ENCODE data around the gene DLK2.
"Not testable (repeated sequence)": the region's sequence is repeated elsewhere in the genome, so short reads cannot be mapped to it uniquely, and the experiment has no call there.

Gene DLK2

GRCh38 chr6:43427406-43428111 is 27.8 kb downstream of the DLK2 start, which contains the start of gene ABCC10:
Gene ABCC10 (plus strand): TSS chr6:43427541. CDS start chr6:43427979, 438 bp downstream.
- peak; percentile 90 to 91 for DNase-seq (ENCODE audit: low read depth in 2 of 2)

DNA sequence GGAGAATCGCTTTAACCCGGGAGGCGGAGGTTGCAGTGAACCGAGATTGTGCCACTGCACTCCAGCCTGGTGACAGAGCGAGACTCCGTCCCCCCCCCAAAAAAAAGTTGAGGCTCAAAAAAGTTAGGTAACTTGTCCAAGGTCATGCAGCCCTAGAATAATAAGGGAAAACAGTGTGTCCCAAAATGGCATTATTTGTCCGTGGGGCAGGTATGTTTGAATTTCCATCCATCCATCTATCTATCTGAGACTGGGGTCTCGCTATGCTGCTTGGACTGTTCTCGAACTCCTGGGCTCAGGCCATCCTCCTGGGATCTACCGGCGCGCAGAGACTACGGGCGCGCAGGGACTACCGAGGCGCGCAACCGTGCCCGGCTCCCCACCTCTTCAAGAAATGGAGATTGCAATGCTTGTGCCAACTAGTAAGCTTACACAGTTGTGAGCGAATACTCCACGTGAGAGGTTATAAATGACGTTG is 28.4 kb downstream of the DLK2 start:
- DNase-seq (ENCODE audit: low read depth in 2 of 2) = no peak

DNA sequence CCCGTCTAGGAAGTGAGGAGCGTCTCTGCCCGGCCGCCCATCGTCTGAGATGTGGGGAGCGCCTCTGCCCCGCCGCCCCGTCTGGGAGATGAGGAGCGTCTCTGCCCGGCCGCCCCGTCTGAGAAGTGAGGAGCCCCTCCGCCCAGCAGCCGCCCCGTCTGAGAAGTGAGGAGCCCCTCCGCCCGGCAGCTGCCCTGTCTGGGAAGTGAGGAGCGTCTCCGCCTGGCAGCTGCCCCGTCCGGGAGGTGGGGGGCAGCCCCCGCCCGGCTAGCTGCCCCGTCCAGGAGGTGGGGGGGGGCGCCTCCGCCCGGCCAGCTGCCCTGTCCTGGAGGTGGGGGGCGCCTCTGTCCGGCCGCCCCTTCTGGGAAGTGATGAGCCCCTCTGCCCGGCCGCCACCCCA is 30.3 kb downstream of the DLK2 start:
- DNase-seq (ENCODE audit: low read depth in 2 of 2) = not testable (repeated sequence)

DNA sequence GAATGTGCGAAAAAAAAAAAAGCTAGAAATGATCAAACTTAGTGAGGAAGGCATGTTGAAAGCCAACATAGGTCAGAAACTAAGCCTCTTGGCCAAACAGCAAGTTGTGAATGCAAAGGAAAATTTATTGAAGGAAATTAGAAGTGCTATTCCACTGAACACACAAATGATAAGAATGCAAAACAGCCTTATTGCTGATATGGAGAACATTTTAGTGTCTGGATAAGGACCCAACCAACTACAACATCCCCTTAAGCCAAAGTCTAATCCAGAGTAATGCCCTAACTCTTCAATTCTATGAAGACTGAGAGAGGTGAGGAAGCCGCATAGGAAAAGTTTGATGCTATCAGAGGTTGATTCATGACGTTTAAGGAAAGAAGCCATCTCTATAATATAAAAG is 33.5 kb downstream of the DLK2 start:
- no peak for DNase-seq (ENCODE audit: low read depth in 2 of 2)

DNA sequence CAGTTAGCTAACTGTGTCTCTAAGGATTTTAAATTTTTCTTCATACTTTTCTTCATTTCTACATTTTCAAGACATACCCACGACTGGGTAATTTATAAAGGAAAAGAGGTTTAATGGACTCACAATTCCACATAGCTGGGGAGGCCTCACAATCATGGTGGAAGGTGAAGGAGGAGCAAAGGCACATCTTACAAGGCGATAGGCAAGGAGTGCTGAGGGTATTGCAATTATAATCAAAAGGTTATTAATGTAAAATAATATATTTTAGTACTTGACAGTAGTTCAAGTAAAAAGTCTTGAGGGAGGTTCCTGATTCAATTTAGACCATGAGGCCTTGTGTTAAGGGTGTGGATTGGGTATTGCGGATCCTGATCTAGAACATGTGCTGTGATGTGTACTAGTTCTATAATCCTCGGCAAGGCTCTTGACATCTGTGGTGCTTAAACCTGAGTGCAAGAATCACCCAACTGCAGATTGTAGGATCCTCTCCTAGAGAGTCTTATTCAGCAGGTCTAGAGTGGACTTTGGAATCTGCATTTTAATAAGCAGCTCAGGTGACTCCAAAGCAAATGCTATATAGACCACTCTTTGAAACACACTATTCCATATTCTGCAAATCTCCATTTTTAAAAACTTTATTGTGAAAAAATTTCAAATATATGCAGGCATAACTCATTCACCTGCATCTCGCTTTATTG is 35.2 kb downstream of the DLK2 start:
- DNase-seq (ENCODE audit: low read depth in 2 of 2) = no peak

DNA sequence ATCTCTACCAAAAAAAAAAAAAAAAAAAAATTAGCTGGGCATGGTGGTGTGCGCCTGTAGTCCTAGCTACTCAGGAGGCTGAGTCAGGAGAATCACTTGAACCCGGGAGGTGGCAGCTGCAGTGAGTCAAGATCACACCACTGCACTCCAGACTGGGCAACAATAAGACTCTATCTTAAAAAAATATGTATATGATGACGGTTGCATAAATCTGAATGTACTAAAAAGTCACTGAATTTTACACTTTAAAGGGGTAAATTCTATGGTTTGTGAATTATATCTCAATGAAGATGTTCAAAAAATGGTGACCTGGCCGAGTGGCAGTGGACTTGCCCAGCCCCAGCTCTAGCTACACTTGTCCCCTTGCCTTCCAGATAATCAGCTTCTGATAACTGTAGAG is 38.4 kb downstream of the DLK2 start:
- no peak for DNase-seq (ENCODE audit: low read depth in 2 of 2)

DNA sequence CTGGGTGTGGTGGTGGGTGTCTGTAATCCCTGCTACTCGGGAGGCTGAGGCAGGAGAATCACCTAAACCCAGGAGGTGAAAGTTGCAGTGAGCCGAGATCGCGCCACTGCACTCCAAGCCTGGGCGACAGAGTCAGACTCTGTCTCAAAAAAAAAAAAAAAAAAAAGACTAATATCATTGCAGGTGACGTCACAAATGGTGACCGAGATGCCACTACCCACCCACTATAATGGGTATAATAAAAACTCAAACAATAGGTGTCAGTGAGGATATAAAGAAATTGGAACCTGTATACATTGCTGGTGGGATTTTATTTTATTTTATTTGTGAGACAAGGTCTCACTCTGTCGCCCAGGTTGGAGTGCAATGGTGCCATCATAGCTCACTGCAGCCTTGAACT is 40.1 kb downstream of the DLK2 start:
- DNase-seq (ENCODE audit: low read depth in 2 of 2) = not testable (repeated sequence)

DNA sequence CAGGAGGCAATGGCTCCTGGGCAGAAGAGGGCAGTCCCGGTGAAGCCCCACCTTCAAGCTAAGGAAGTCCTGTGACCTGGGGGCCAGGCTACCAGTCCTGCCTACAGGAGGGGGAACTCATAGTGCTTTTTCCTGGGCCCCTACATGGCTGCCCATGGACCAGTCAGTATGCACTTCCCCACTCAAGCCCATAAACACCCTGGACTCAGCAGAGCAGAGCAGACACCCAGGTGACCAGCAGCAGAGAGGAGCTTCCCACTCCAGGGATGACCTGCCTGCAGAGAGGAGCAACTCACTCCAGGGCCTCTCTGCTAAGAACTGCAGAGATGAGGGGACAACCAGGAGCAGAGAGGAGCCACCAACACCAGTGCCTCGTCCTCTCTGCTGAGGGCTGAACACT is 42.3 kb downstream of the DLK2 start:
- DNase-seq (ENCODE audit: low read depth in 2 of 2) = no peak

GRCh38 chr6:43412541-43412940 is 42.8 kb downstream of the DLK2 start:
- no peak for DNase-seq (ENCODE audit: low read depth in 2 of 2)

- DNase-seq (ENCODE audit: low read depth in 2 of 2) = not testable (repeated sequence)
Observed at GRCh38 chr6:43410776-43411175, 44.6 kb downstream of the DLK2 start.

- DNase-seq (ENCODE audit: low read depth in 2 of 2) = no peak
Observed at GRCh38 chr6:43408259-43408658, 47.1 kb downstream of the DLK2 start.

DNA sequence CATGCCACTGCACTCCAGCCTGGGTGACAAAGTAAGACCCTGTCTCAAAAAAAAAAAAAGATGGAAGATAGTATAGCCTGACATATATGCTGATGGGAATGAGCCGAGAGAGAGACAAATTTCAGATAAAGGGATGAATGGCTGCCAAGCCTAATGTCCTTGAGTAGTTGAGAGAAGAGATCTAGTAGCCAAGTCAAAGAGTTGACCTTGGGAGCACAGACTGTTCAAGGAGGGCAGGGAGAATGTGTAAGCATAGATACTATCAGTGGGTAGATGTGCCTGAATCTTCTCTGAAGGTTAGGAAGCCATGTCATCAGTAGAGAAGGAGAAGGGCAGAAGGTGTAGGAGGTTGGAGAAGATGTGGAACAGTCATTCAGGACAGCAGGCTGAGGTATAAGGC is 48.1 kb downstream of the DLK2 start:
- DNase-seq (ENCODE audit: low read depth in 2 of 2) = no peak

- no peak for DNase-seq (ENCODE audit: low read depth in 2 of 2)
Observed at GRCh38 chr6:43405354-43405753, 50.0 kb downstream of the DLK2 start.

- no peak for DNase-seq (ENCODE audit: low read depth in 2 of 2)
Observed at GRCh38 chr6:43402820-43403219, 52.5 kb downstream of the DLK2 start.

DNA sequence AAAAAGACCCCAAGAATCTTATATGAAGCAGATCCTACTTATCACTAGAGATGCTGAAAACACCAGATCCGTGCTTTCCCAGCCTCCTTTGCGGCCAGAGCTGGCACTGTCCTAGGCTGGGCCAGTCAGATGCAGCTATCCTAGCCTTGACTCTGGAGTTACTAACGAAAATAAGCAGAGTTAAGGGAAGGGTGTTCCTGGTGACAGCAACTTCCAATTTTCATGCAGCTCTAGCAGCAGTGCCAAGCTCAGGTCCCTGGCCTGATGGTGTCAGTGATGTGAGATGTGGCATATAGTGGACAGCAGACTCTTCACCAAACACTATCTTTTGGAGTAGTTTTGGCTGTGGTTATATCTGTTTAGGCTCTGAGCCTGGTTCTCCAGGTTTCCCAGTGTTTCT is 53.6 kb downstream of the DLK2 start:
- DNase-seq (ENCODE audit: low read depth in 2 of 2) = no peak

Data from stimulated activated CD8-positive, alpha-beta memory T cell treated with anti-CD3 and anti-CD28 coated beads, Interleukin-2, amount 100 ng/mL, for 48 hours (primary cell).